Adipose tissue (tissue), 3 donors: Measurements from ENCODE around the gene SMS. TPM values are rescaled to one million over a fixed set of nuclear protein-coding genes. Genes with fewer than 3 reads are reported as not detected.

Experiments
- H3K27ac ChIP-seq: one replicate; pipeline ENCODE4 v1.5.1; 2013; ENCODE audit warnings: low read depth, low read length
- WGBS, 3 donors: extraction: QIAGEN DNeasy Blood & Tissue Kit; methylation state at CpG; one replicate each; pipeline ENCODE4 v1.1.7; 2013; 5-methylcytosine and 5-hydroxymethylcytosine counted together
- polyA plus RNA-seq, 3 donors: library from polyadenylated mRNA; stranded (reverse); fragments of 200-250 nt; gene quantifications; one replicate each; pipeline ENCODE4 v1.2.3, GENCODE V29; 2013
- donor health status: healthy with polysubstance abuse.
- donor health status: Bipolar disorder and iron deficiency.
- donor health status: healthy.

SMS gene
- polyA plus RNA-seq, 3 donors = 16.9 to 61.0 (median 29.6) TPM

DNA sequence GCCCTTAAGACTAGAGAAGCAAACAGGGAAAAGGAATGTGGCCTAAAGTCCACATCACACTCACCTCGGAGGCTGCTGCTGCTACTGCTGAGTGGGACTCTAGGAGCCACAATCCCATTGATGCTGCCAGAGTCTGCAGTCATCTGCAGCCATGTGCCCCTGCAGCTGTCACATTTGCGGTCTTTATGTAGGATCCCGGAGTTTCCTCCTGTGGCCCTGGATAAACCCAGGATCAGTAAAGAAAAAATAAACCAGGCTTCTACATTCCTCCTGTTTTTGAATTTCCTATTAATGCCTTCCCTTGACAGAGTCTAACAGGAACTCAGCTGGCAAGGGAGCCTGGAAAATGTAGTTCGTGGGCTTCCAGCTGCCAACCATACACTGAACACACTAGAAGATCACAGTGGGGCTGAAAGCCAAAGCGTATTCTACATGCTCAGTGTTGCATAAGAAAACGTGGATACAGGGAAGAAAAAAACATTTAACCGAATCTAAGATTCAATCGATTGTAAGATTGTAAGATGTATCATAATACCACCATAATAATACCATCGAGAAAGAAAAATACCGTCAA, 81.3 kb downstream of the SMS start:
- 66 to 77% (median 75%) methylated on average over 10 of the region's 10 CpGs for WGBS, 3 donors
- H3K27ac ChIP-seq = no peak overlapping the region

DNA sequence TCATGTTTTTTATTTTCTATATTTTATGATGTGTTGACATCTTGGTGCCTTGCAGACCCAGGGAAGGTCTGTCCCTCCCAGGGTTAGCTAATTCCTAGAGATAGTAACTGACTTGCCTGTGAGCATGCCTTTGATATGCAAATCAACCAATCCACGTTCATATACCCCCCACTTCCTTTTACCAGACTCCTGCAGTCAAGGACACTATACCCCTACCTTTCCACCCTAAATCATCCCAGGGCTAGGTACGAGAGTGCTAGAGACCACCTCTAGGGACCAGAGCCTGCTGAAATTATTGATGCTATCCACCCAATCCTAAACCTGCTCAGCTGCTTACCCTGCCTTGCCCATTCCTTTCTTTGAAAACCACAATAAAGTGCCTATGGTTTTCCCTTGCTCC, 84.1 kb downstream of the SMS start:
- 43 to 84% (median 50%) methylated on average over 2 of the region's 2 CpGs for WGBS, 3 donors
- no peak overlapping the region for H3K27ac ChIP-seq

DNA sequence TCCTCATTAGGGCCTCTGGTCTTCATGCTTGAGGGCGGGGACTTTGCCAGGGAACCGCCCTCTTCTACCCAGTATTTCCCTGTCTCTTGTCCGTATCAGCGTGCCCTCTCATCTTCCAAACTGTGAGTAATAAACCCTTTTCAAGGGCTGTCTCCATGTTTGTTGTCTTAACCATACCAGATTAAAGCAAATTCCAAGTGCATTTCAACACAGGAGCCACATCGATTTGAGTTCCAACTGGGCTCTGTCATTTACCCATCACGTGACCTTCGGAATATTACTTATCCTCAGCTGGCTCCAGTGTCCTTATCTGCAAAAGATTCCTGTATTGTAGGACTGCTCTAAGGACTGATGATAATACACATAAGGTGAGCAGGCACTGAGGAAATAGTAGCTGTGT, 85.2 kb downstream of the SMS start:
- WGBS, 3 donors = 74 to 90% (median 87%) methylated on average over 6 to 7 of the region's 7 CpGs
- no peak overlapping the region for H3K27ac ChIP-seq

DNA sequence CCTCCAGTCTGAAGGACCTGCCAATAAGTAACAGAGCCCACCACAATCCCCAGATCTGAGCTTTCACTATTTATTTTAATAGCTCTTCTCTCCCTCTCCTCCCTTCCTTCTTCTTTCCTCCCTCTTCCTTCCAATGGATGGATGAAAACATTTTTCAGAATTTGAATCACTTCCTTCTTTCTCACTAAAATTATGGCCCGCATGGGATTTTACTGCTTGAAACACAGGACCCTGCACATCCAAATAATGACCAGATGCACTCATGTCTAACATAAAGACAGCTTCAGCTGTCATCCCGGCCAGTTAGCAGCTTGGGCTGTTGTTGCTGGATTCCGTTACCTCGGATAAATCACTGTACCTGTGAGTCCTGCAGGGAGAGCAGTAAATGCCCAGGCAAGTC, 86.2 kb downstream of the SMS start:
- no peak overlapping the region for H3K27ac ChIP-seq
- WGBS, 3 donors = 75 to 78% (median 77%) methylated on average over 4 of the region's 4 CpGs

DNA sequence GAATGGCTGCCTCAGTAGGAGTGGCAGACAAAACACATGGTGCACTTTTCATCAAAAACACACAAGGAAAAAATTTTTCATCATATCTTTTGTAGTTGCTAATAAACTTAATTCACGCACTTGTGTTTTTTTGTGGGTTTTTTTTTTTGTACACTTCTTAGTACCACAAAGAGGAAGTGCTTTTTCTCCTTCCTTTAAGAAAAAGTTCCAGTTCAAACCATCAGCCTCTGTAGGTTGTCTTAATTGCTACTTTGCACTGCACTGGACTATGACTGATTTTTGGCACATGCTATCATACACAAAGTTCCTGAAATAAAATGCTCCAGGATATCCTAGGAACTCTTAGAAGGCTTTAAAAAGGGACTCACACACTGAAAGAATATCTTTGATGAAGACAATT, 91.6 kb downstream of the SMS start, which contains the start of gene PHEX:
TSS of gene PHEX (plus strand) at position 242 of the 400 bp plus-strand sequence. CDS start 681 bp downstream, outside the sequence.
- 57 to 73% (median 68%) methylated on average over 1 of the region's 1 CpG for WGBS, 3 donors
- no peak within 1 kb of the TSS for H3K27ac ChIP-seq

DNA sequence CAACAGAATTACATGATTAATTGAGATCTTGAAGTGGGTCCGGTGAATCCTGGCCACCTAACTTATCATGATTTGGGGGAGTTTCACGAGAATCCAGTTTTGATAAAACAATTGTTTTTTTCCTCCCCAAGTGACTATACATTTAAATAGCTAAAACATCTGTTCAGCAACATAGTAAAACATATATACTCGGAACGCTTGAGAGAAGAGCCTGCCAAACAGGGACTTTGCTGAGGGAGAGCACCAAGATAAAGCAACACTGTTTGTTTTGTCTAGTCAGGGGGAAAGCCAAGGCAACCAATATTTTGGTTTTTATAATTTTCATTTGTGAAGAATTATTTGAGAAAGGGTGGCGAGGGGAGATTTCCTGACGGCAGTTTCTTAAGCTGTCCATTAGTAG, 92.0 kb downstream of the SMS start:
- 56 to 70% (median 67%) methylated on average over 6 of the region's 6 CpGs for WGBS, 3 donors
- H3K27ac ChIP-seq = no peak overlapping the region

DNA sequence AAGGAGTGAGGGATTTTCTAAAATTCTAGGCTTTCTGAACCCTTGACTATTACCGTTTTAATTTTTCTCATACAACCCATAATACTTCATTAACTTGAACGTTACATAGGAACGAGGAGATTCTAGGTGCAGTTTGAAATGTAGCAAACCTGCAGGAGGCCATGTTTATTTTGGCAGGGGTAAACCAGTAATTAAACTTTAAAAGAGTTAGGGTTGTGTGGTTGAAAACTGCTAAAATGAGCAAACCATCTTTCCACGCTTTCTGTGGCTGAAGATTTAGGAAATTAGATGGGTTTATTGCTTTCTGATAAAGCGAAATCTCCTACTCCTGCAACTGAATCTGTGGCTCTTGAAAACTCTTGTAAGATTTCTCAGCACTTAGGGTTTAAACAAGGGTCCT, 93.3 kb downstream of the SMS start:
- WGBS, 3 donors = 54 to 74% (median 58%) methylated on average over 5 of the region's 5 CpGs
- no peak overlapping the region for H3K27ac ChIP-seq

DNA sequence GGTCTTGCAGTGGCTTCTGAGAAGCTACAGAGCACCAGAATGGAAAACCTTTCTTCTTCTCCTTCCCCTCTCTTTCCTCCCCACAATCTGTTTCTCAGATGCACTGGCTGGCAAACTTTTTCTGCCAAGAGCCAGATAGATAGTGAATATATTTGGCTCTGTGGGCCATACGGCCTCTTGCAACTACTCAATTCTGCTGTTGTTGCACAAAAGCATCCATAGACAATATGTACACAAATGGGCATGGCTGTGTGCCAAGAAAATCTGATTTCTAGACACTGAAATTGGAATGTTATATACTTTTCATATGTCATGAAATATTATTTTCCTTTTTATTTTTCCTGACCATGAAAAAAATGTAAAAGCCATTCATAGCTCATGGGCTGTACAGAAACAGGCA, 94.7 kb downstream of the SMS start:
- H3K27ac ChIP-seq = no peak overlapping the region
- WGBS, 3 donors = 60 to 62% (median 61%) methylated on average over 1 of the region's 1 CpG

DNA sequence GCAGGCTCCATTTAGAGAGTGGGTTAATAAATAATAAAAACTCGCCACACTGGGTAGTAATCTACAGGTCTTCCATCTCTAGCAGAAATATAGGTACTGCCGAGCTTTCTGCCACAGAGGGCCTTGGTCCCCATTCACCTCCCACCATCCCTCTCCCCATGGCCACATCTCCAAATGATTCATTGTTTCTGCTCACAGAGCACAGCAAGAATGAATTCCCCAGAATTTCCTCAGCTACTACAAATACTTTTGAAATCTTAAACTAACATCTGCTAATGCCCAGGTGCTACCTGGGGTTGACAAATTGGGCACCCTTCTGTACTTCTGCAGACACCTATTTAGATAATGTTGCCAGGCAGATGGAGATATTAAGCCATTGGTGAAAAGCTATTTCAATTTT, 96.7 kb downstream of the SMS start:
- H3K27ac ChIP-seq = no peak overlapping the region
- 78 to 90% (median 83%) methylated on average over 2 of the region's 2 CpGs for WGBS, 3 donors

DNA sequence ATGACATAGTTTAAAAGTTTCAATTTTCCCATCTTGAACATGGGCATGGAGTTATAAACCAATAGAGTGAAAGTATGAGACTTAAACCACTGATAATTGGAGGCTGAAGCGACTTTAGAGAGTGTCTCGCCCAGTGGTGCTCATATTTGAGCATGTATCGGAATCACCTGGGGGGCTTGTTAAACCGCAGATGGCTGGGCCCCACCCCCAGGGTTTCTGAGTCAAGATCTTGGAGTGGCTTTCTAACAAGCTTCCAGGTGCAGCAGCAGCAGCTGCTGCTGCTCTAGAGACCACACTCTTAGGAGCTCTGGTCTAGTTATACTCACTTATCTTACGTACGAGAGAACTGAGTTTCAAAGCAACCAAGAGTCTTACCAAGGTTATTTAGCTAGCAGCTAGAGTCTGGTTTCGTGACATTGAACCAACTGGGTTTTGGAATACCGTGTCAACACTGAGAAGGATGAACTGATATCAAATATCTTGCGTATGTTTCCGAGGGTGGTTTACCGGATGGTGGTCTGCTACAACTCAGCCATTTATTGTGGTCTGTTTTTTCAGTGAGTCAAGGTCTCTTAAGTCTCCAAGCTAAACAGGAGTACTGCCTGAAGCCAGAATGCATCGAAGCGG, 97.5 kb downstream of the SMS start:
- 87 to 92% (median 90%) methylated on average over 13 of the region's 13 CpGs for WGBS, 3 donors
- no peak overlapping the region for H3K27ac ChIP-seq

DNA sequence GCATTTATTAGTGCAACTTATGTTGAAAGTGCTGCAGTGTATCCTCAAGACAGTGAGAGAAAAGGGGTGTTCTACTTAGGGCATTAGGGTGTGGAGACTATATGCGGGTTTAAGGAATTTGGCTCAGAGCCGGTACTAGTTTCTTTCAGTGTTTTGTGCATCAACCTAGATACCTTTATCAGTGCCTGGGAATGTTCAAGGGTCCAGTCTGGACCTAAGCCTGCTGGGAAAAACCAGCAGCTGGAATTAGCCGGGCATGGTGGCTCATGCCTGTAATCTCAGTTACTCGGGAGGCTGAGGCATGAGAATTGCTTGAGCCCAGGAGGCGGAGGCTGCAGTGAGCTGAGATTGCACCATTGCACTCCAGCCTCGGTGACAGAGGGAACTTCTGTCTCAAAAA, 99.0 kb downstream of the SMS start:
- H3K27ac ChIP-seq = no peak overlapping the region
- 77 to 93% (median 82%) methylated on average over 5 to 6 of the region's 6 CpGs for WGBS, 3 donors

DNA sequence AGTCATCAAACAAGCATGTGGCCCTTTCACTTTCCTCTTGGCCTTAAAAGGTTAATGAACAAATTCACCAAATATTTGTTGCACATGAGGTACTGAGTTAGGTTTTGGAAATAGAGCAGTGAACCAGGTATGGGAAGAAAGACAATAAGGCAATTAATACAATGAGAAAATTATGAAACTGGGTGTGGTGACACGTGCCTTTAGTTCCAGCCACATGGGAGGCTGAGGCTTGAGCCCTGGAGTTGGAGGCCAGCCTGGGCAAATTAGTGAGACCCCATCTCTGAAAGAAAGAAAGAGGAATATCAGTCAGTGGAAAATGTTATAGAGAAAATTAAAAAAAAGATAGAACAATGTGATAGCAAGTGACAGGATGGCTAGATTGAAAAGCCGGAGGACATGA, 99.7 kb downstream of the SMS start:
- H3K27ac ChIP-seq = no peak overlapping the region
- WGBS, 3 donors = 68 to 95% (median 87%) methylated on average over 2 of the region's 2 CpGs

DNA sequence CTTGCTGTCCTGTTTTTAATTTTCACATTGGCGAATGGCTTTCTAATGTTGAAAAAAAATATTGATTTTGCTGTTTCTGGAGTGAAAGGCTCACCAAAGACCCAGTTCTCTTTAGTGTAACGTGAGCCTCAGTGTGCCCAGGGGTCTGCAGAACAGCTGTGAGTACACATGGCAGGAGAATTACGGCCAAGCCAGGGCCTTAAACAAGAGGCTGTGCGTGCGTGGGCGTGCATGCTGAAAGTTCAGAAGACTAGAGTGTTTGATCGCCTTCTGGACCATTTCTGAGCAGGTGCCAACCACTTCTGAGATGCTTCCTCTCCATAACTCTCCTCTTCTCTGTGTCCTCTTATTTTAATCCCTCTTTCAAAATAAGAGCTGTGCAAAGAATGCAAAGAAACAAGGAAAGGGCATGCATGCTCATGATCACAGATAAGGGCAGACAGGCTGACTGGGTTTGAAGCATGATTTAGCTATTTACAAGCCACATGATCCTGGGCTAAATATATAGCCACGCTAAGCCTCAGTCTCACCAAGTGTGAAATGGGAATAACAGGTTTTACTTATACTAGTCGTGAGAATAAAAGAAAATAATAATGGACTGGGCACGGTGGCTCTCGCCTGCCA, 101.5 kb downstream of the SMS start:
- no peak overlapping the region for H3K27ac ChIP-seq
- WGBS, 3 donors = 74 to 95% (median 77%) methylated on average over 11 of the region's 11 CpGs

DNA sequence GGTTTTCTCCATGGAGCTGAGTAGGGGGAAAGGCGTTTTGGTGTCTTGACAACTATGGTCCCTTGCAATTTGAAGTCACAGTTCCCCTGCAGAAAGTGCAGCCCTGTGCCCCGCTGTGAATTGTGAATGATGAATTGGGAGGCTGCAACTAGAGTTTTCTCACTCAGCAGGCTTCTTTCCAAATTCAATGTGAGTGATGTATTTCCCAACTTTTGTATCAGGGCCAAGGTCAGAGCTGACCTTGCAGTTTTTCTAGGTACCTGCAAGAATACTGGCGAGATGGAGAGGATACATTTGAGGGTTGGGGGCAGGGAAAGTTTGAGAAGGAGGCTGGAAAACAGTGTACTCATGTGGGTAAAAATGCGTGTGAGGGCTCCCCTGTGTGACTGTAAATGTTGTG, 103.4 kb downstream of the SMS start:
- 47 to 71% (median 52%) methylated on average over 4 of the region's 4 CpGs for WGBS, 3 donors

More for the DNA sequence above, 103.4 kb downstream of the SMS start:
- no peak overlapping the region for H3K27ac ChIP-seq

Other genes with a start within 250 kb of the SMS start
- gene SMPX, start 182.6 kb upstream of the SMS start, polyA plus RNA-seq = under 1 TPM in 2 of 3 donors, not detected in 1; 0.30 to 0.45 TPM
- gene MBTPS2, start 101.1 kb upstream of the SMS start, polyA plus RNA-seq = 1 to 10 TPM; 4.2 to 7.2 (median 4.7) TPM
- gene YY2, start 84.7 kb upstream of the SMS start, polyA plus RNA-seq = 1 to 10 TPM in 2 of 3 donors, under 1 TPM in 1; 0.47 to 1.3 (median 1.1) TPM
- gene PHEX, start 91.6 kb downstream of the SMS start, polyA plus RNA-seq = under 1 TPM in 2 of 3 donors, not detected in 1; 0.01 to 0.03 TPM